ENCODE results near the gene CTNNA3.

DNA sequence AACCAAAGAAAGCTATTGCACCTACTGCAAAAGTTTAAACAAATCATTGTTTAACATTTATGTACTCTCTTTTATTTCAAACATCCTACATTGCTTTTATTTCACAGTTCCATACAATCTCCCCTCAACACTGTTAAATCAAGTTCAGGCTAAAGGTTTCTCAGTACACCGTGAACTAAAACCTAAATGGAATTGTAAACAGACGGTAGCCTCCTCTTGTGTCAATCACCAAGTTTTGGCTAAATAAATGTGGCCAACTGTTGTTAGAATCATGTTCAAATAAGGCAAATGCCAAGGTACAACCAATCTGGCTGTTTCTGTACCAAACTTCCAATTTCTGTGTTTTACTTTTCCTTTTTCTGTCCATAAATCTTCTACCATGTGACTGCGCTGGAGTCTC is 1493.9 kb downstream of the CTNNA3 start:
- TF ChIP-seq, protein P1, sequence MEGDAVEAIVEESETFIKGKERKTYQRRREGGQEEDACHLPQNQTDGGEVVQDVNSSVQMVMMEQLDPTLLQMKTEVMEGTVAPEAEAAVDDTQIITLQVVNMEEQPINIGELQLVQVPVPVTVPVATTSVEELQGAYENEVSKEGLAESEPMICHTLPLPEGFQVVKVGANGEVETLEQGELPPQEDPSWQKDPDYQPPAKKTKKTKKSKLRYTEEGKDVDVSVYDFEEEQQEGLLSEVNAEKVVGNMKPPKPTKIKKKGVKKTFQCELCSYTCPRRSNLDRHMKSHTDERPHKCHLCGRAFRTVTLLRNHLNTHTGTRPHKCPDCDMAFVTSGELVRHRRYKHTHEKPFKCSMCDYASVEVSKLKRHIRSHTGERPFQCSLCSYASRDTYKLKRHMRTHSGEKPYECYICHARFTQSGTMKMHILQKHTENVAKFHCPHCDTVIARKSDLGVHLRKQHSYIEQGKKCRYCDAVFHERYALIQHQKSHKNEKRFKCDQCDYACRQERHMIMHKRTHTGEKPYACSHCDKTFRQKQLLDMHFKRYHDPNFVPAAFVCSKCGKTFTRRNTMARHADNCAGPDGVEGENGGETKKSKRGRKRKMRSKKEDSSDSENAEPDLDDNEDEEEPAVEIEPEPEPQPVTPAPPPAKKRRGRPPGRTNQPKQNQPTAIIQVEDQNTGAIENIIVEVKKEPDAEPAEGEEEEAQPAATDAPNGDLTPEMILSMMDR (conservative IDR thresholded peaks at IDR 0.05; ENCODE audit: low read length) = no peak
- no peak for TF ChIP-seq EZH2phosphoT487 (IDR thresholded peaks at IDR 0.05; ENCODE audit: borderline replicate concordance)
